Right lobe of liver (tissue), 6 donors: ENCODE results near the gene TOMM6. TPM values are rescaled to one million over a fixed set of nuclear protein-coding genes. Genes with fewer than 3 reads are reported as not detected.
A peak's percentile ranks its signal among the peaks of the same experiment; 100 is the strongest.

Source experiments
- ATAC-seq, 4 donors: fragments of 200-7000 bp; cut with Tn5 transposase; one replicate each; pipeline ENCODE4 v1.9.1; 2020; ENCODE audit warnings: mild to moderate bottlenecking in 4 of 4, moderate library complexity in 4 of 4
- DNase-seq, 3 donors: peaks; one replicate each; pipeline ENCODE4 v3.0.0-alpha.2; 2020
- H3K27ac ChIP-seq, 3 donors: fragments of 200-600 bp; one replicate each; pipeline ENCODE4 v1.8.0; 2022
- H3K27me3 ChIP-seq, 2 donors: fragments of 200-600 bp; one replicate each; pipeline ENCODE4 v1.8.0; 2022
- H3K36me3 ChIP-seq, 4 donors: fragments of 200-600 bp; sonication (generic) in 1 of 4; one replicate each; pipeline versions ENCODE4 v1.5.1 to v1.8.0; 2017 to 2022; ENCODE audit warnings: control low read depth in 1 of 4
- H3K4me1 ChIP-seq, 4 donors: fragments of 200-600 bp; sonication (generic) in 1 of 4; one replicate each; pipeline versions ENCODE4 v1.5.1 to v1.8.0; 2017 to 2022; ENCODE audit warnings: control low read depth in 1 of 4
- H3K4me3 ChIP-seq, 3 donors: fragments of 200-600 bp; one replicate each; pipeline ENCODE4 v1.8.0; 2022
- H3K9me3 ChIP-seq, 4 donors: fragments of 200-600 bp; sonication (generic) in 1 of 4; one replicate each; pipeline versions ENCODE4 v1.5.1 to v1.8.0; 2017 to 2022; ENCODE audit warnings: control low read depth in 1 of 4
- POLR2A ChIP-seq: fragments of 450-650 bp; IDR thresholded peaks from one replicate; pipeline ENCODE4 v1.6.1; 2017; ENCODE audit warnings: antibody characterized with exemption, mild to moderate bottlenecking
- WGBS: methylation state at CpG from one replicate; pipeline ENCODE4 v1.1.6; 2018; ENCODE audit warnings: low coverage, low lambda C conversion rate; ENCODE audit not compliant: insufficient coverage; ENCODE audit errors: missing lambda C conversion rate; 5-methylcytosine and 5-hydroxymethylcytosine counted together
- intact Hi-C, 2 donors: fragments of 100-400 bp; cut with DNase I; formaldehyde crosslinking; loops; one replicate each; pipeline versions ENCODE4 v1.11.2 to v1.14.1; 2022
- total RNA-seq, 6 experiments: library from RNA; depleted of rRNA in 2 of 6; stranded (reverse); fragments of >200 nt in 2 of 6; fragmentation: NEBNext Ultra II Directional in 3 of 6; extraction: Animal tissue kit (Norgen Biotek cat#: 25700) in 3 of 6; gene quantifications; one replicate each; pipeline versions ENCODE4 v1.1.0 to v1.2.4, GENCODE V29; 2016 to 2023
- TF ChIP-seq, protein P1 (sequence below), 4 donors: fragments of 200-600 bp in 3 of 4; fragments of 450-650 bp in 1 of 4; IDR thresholded peaks; one replicate each; pipeline versions ENCODE4 v1.5.1 to v1.8.0; 2016 to 2022; ENCODE audit warnings: antibody characterized with exemption in 4 of 4, mild to moderate bottlenecking in 2 of 4
- donor health status: DM: no; HTN: yes; CAD: no.
- donor health status: DM: no; HTN: no; CAD: no.
- donor health status: DM: no; HTN: no; CAD: no.
- donor health status: DM: no; HTN: yes; CAD: no.
- donor health status: DM: no; HTN: yes; CAD: no.

Gene TOMM6
- total RNA-seq, 6 experiments from 2014 or later: 61.8 to 104 (median 75.6) TPM

- H3K27ac ChIP-seq: no peak overlapping the region
- 76% methylated on average over 5 of the region's 6 CpGs for whole genome bisulfite sequencing
- H3K4me1 ChIP-seq: peaks cover 0 to 24% (median 11%) of the 10 kb centered on the region in 4 donors
Measured at GRCh38 chr6:41783106-41783780, 4.3 kb upstream of the TOMM6 start.

DNA sequence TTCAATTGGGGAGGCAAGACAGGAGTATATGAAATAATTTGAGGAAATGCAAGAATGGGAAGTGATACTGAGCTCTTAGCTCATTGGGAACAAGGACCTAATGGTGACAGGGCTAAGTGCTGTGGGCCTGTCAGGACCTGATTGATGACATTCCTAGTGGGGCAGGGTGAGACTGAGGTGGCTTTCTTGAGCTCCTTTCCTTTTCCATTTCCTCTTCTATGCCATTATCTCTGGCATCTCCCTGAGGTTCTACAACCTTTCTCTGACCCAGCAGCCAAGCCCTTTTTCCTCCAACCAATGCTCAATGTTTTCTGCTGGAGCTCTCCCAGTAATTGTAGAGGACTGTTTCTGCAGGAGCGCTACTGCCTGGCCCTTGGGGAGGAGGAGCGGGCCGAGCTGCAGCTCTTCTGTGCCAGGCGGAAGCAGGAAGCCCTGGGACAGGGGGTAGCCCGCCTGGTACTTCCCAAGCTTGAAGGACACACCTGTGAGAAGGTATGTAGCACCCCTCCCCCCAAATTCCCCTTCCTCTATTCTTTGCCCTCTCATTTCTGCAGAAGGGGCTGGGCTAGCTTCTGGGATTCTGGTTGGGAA is 2.8 kb upstream of the TOMM6 start:
- Histone ChIP-seq H3K27ac (no peak overlapping the region), H3K4me1 (peaks cover 0 to 28% (median 15%) of the 10 kb centered on the region in 4 donors)

More at GRCh38 chr6:41783106-41783780, 4.3 kb upstream of the TOMM6 start:
- Histone ChIP-seq H3K9me3 (no peaks in the 10 kb centered on the region), H3K4me3 (no peak overlapping the region), H3K27me3 (no peaks in the 10 kb centered on the region), H3K36me3 (no peaks in the 10 kb centered on the region)
- DNase-seq: no peak
- intact Hi-C loops: loop anchor here (10.0 kb wide), 3 partner anchors 142 to 262 kb away; partner anchors contain the start of genes BYSL (in 1 of the 2) and MED20 (in 1 of the 2)
- no peak for ATAC-seq
- TF ChIP-seq, protein P1, sequence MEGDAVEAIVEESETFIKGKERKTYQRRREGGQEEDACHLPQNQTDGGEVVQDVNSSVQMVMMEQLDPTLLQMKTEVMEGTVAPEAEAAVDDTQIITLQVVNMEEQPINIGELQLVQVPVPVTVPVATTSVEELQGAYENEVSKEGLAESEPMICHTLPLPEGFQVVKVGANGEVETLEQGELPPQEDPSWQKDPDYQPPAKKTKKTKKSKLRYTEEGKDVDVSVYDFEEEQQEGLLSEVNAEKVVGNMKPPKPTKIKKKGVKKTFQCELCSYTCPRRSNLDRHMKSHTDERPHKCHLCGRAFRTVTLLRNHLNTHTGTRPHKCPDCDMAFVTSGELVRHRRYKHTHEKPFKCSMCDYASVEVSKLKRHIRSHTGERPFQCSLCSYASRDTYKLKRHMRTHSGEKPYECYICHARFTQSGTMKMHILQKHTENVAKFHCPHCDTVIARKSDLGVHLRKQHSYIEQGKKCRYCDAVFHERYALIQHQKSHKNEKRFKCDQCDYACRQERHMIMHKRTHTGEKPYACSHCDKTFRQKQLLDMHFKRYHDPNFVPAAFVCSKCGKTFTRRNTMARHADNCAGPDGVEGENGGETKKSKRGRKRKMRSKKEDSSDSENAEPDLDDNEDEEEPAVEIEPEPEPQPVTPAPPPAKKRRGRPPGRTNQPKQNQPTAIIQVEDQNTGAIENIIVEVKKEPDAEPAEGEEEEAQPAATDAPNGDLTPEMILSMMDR (IDR thresholded peaks at IDR 0.05): no peak

GRCh38 chr6:41785254-41785653 is 2.2 kb upstream of the TOMM6 start:
- Histone ChIP-seq H3K27me3 (no peaks in the 10 kb centered on the region), H3K4me3 (no peak overlapping the region), H3K36me3 (peaks cover 0 to 12% (median 6%) of the 10 kb centered on the region in 4 donors), H3K9me3 (no peaks in the 10 kb centered on the region), H3K27ac (no peak overlapping the region), H3K4me1 (peaks cover 0 to 28% (median 15%) of the 10 kb centered on the region in 4 donors)
- intact Hi-C loops: loop anchor here (10.0 kb wide), 3 partner anchors 140 to 260 kb away; partner anchors contain the start of genes BYSL (in 1 of the 2) and MED20 (in 1 of the 2)
- WGBS: no CpG with 5 or more reads among the region's 11 CpGs
- ATAC-seq (no peak), DNase-seq (no peak)
- no peak for TF ChIP-seq POLR2A
- TF ChIP-seq, protein P1 (IDR thresholded peaks at IDR 0.05): no peak

More for the DNA sequence above, 2.8 kb upstream of the TOMM6 start:
- WGBS: 50% methylated on average over 2 of the region's 5 CpGs
- no peak for DNase-seq
- TF ChIP-seq, protein P1 (IDR thresholded peaks at IDR 0.05): no peak
- no peak for TF ChIP-seq POLR2A
- H3K27me3 ChIP-seq: no peaks in the 10 kb centered on the region
- ATAC-seq: no peak
- H3K9me3 ChIP-seq: no peaks in the 10 kb centered on the region
- intact Hi-C loops: loop anchor here (10.0 kb wide), 3 partner anchors 140 to 260 kb away; partner anchors contain the start of genes BYSL (in 1 of the 2) and MED20 (in 1 of the 2)
- no peak overlapping the region for H3K4me3 ChIP-seq
- H3K36me3 ChIP-seq: peaks cover 0 to 7% (median 4%) of the 10 kb centered on the region in 4 donors

DNA sequence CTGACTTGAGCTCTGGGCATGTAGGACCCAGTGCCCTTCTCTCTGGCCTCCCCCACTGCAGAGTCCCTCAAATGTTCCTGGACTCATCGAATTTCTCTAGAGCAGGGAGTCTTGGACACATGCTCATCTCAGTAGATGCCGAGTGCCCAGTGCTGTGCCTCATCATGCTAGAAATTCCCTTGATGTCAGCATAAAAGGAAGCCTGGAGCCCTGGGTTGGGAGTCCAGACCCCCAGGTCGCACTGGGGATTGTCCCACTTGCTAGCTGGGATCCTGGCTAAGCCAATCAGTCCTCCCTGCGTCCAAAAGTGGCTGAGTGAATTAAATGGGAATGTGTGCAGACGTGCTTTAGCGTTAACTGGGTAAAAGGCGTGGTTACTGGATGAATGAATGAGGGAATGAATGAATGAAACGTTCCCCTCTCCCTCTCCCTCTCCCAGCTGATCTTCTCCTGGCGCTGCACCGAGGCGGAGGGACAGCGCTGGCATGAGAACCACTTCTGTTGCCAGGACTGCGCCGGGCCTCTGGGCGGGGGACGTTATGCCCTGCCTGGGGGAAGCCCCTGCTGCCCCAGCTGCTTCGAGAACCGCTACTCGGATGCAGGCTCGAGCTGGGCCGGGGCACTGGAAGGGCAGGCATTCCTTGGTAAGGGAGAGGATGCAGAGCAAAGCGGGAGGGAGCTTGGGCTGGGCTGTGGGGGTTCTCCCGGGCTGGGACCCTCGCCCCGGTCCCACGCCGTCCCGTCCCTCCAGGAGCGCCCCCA is 1.6 kb upstream of the TOMM6 start:
- no peaks in the 10 kb centered on the region for H3K9me3 ChIP-seq
- ATAC-seq (no peak), DNase-seq (peak in 2 of 3 donors; percentile 48 to 60)
- TF ChIP-seq, protein P1 (IDR thresholded peaks at IDR 0.05): no peak
- peaks cover 0 to 28% (median 15%) of the 10 kb centered on the region in 4 donors for H3K4me1 ChIP-seq
- WGBS: 37% methylated on average over 11 of the region's 29 CpGs
- H3K27me3 ChIP-seq: no peaks in the 10 kb centered on the region
- peak overlapping the region; percentile 80 to 83 (median 81) for H3K4me3 ChIP-seq
- peaks cover 0 to 18% (median 6%) of the 10 kb centered on the region in 4 donors for H3K36me3 ChIP-seq
- peak overlapping the region; percentile 17 to 88 (median 88) for H3K27ac ChIP-seq
- intact Hi-C loops: loop anchor here (10.0 kb wide), 3 partner anchors 139 to 259 kb away; partner anchors contain the start of genes BYSL (in 1 of the 2) and MED20 (in 1 of the 2)
